Upper lobe of right lung (tissue), 1 donor: ENCODE measurements around the gene PER3. TPM values are rescaled to one million over a fixed set of nuclear protein-coding genes. Genes with fewer than 3 reads are reported as not detected.
A peak's percentile ranks its signal among the peaks of the same experiment; 100 is the strongest.

ENCODE experiments used
- ATAC-seq: fragments of 200-7000 bp; cut with Tn5 transposase; one replicate; pipeline ENCODE4 v1.9.1; 2020; ENCODE audit warnings: mild to moderate bottlenecking, moderate library complexity
- DNase-seq: peaks from one replicate; pipeline ENCODE4 v3.0.0-alpha.2; 2020
- H3K27ac ChIP-seq: fragments of 200-600 bp; one replicate; pipeline ENCODE4 v1.8.0; 2022
- H3K27me3 ChIP-seq: fragments of 200-600 bp; one replicate; pipeline ENCODE4 v1.8.0; 2022; ENCODE audit warnings: mild to moderate bottlenecking
- H3K36me3 ChIP-seq: fragments of 200-600 bp; one replicate; pipeline ENCODE4 v1.8.0; 2022
- H3K4me1 ChIP-seq: fragments of 200-600 bp; one replicate; pipeline ENCODE4 v1.8.0; 2022
- H3K4me3 ChIP-seq: fragments of 200-600 bp; one replicate; pipeline ENCODE4 v1.8.0; 2022; ENCODE audit warnings: mild to moderate bottlenecking
- H3K9me3 ChIP-seq: fragments of 200-600 bp; one replicate; pipeline ENCODE4 v1.8.0; 2022
- intact Hi-C: fragments of 100-400 bp; cut with DNase I; formaldehyde crosslinking; loops from one replicate; pipeline ENCODE4 v1.11.0; 2022
- total RNA-seq: library from RNA; stranded (reverse); fragmentation: NEBNext Ultra II Directional; extraction: Animal tissue kit (Norgen Biotek cat#: 25700); gene quantifications from one replicate; pipeline ENCODE4 v1.2.1, GENCODE V29; 2021
- TF ChIP-seq, protein P1 (sequence below): fragments of 200-600 bp; IDR thresholded peaks from one replicate; pipeline ENCODE4 v1.8.0; 2022; ENCODE audit warnings: antibody characterized with exemption
- donor health status: DM: no; HTN: yes; CAD: no; lungs with severe emphysema.

Gene PER3
- total RNA-seq, 1 donor from 2014 or later = 47.1 TPM

DNA sequence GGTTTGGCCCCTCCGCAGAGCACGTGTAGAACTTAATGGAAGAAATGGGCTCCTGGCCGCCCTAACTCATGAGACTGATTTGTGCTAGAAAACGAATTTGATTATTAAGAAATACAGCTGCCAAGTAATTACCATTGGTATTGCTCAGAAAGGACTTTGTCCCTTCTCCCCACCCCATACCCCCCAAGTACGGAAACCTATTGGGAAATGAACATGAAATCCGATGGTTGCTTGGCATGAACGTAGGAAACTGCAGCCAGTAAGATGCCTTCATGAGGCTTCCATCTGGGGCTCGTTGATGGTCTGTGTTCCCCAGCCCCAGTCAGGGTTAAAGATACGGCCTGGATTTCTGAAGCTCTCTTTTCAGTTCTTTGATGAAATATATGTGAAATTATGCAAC is 21.4 kb downstream of the PER3 start:
- TF ChIP-seq, protein P1, sequence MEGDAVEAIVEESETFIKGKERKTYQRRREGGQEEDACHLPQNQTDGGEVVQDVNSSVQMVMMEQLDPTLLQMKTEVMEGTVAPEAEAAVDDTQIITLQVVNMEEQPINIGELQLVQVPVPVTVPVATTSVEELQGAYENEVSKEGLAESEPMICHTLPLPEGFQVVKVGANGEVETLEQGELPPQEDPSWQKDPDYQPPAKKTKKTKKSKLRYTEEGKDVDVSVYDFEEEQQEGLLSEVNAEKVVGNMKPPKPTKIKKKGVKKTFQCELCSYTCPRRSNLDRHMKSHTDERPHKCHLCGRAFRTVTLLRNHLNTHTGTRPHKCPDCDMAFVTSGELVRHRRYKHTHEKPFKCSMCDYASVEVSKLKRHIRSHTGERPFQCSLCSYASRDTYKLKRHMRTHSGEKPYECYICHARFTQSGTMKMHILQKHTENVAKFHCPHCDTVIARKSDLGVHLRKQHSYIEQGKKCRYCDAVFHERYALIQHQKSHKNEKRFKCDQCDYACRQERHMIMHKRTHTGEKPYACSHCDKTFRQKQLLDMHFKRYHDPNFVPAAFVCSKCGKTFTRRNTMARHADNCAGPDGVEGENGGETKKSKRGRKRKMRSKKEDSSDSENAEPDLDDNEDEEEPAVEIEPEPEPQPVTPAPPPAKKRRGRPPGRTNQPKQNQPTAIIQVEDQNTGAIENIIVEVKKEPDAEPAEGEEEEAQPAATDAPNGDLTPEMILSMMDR = no peak
- Histone ChIP-seq H3K36me3 (peaks cover 88% of the 10 kb centered on the region), H3K27ac (no peak overlapping the region), H3K27me3 (no peaks in the 10 kb centered on the region), H3K4me1 (no peaks in the 10 kb centered on the region), H3K9me3 (no peaks in the 10 kb centered on the region), H3K4me3 (no peak overlapping the region)
- DNase-seq = no peak
- intact Hi-C loops = no loop called here
- ATAC-seq = no peak

DNA sequence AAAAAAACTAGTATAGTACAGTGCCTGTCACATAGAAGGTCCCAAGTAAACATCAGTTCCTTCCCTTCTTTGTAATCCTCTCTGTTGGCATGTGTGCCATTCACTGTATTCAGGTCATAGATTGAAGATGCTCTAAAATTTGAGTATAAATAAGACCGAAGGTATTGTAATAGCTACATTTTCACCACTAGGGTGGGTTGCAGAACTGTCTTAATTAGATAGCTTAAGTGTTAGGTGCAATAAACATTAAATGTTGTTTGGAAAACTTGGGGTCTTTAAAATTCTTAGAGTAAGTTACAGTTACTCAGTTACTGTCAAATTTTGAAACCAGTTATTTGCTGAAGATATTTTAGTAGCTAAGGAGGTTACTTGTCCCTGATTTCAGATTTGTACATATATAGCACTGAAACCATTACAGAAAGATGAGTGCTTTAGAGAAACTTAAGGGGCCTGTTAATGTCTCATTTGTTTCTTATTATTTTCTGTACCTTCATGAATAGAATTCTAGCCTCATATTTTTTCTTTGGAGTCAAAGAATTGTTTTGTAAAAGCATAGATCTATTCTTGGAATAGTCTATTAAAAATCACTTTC is 24.3 kb downstream of the PER3 start:
- Histone ChIP-seq H3K4me1 (no peaks in the 10 kb centered on the region), H3K36me3 (peaks cover 76% of the 10 kb centered on the region), H3K27me3 (no peaks in the 10 kb centered on the region), H3K27ac (no peak overlapping the region), H3K9me3 (no peaks in the 10 kb centered on the region), H3K4me3 (no peak overlapping the region)
- DNase-seq (no peak), ATAC-seq (no peak)
- intact Hi-C loops = no loop called here
- TF ChIP-seq, protein P1 = peak; percentile 54

DNA sequence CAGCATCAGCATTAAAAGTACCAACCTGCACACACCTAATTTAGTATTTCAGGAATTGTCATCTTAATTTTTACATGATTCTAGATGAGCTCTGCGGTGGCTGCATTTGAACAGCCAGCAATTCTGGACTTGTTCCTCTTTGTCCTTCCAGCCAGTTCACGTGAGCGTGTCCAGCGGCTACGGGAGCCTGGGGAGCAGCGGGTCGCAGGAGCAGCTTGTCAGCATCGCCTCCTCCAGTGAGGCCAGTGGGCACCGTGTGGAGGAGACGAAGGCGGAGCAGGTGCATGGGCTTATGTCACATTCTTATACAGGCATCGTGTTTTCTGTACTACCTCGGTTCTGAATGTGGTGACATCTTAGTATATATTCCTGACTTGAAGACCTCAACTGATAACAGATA is 25.7 kb downstream of the PER3 start:
- intact Hi-C loops = no loop called here
- Histone ChIP-seq H3K36me3 (peaks cover 75% of the 10 kb centered on the region), H3K4me1 (no peaks in the 10 kb centered on the region), H3K4me3 (no peak overlapping the region), H3K27ac (no peak overlapping the region), H3K27me3 (no peaks in the 10 kb centered on the region), H3K9me3 (no peaks in the 10 kb centered on the region)
- ATAC-seq = no peak
- no peak for DNase-seq
- TF ChIP-seq, protein P1 = no peak

DNA sequence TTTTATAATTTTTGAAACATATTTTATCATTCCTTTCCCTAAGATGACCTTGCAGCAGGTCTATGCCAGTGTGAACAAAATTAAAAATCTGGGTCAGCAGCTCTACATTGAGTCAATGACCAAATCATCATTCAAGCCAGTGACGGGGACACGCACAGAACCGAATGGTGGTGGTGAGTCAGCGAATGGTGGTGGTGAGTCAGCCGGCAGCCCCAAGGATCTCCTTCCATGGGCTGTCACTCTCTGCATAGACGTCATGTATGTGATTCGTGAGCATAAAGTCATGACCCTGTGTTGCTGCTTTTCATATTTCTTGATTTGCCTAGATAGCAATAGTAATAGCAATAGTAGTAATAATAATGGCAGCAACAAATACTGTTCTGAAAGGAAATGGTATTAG is 26.3 kb downstream of the PER3 start:
- Histone ChIP-seq H3K27me3 (no peaks in the 10 kb centered on the region), H3K27ac (no peak overlapping the region), H3K4me1 (no peaks in the 10 kb centered on the region), H3K36me3 (peaks cover 69% of the 10 kb centered on the region), H3K4me3 (no peak overlapping the region), H3K9me3 (no peaks in the 10 kb centered on the region)
- DNase-seq (no peak), ATAC-seq (no peak)
- intact Hi-C loops = no loop called here
- TF ChIP-seq, protein P1 = no peak

DNA sequence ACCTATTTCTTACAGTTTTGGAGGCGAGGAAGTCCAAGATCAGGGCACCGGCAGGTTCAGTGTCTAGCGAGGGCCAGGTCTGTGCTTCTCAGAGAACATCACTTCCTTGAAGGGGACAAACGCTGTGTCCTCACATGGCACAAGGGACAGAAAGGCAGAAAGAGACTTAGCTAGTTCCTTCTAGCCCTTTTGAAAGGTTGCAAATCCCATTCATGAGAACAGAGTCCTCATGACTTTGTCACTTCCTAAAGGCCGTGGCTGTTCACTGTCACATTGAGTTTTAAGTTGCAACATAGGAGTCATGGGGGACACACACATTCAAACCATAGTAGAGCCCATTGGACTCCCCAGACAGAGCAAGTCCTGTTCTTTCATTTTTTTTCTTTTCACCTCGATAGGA is 27.4 kb downstream of the PER3 start:
- Histone ChIP-seq H3K27ac (no peak overlapping the region), H3K4me3 (no peak overlapping the region), H3K36me3 (peaks cover 58% of the 10 kb centered on the region), H3K4me1 (no peaks in the 10 kb centered on the region), H3K27me3 (no peaks in the 10 kb centered on the region), H3K9me3 (no peaks in the 10 kb centered on the region)
- TF ChIP-seq, protein P1 = no peak
- DNase-seq (no peak), ATAC-seq (peak; percentile 61)
- intact Hi-C loops = no loop called here
